ENCODE measurements around the gene RPL18. TPM values are rescaled to one million over a fixed set of nuclear protein-coding genes. Genes with fewer than 3 reads are reported as not detected.

RPL18 gene
- total and polyA plus RNA-seq, 9 of the 15 experiments (the other 6 are each of a cell fraction or from before 2014, with no cell fraction given), result 312 to 2,635 (median 1,653) TPM

DNA sequence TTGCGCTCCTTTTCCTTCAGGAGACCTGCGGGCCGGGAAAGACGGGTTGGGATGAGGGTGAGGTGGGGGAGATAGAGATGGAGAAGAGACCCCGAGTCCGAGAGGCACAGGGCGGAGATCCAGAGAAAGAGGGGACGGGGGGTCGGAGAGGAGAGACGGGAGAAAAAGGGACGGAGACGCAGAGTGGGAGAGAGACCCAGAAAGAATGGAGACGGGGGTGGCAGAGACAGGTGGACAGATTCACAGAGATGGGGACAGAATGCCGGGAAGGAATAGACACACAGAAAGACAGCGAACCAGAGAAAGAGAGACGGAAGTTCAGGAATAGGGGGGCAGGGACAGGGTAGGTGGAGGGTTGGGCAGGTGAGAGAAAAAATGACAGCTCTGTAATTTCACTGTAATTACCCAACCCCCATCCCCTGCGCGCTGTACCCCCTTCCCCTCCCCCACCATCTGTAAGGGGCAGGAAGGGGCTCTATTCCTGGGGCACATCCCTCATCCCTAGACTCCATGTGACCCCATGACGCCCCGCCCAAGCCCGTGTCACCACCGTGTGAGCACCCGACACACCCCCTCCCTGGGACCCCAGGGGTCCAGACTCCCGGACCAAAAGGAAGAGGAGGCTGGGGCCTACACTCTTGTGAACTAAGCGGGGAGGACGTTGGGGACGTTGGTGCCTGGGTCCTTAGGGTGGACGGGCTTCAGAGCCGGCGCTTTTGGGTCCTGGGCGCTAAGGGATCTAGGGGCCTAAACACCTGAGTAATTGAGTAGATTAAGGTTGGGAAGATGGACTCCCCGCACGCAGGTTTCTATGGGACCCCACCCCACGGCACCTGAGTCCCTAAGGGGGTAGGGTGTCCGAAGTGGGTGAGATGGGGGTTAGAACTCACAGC is 17.2 kb upstream of the RPL18 start (continued):
- TF ChIP-seq CEBPZ (IDR thresholded peaks at IDR 0.05; ENCODE audit: borderline replicate concordance, low read depth, low read length), result no peak
- no peak for TF ChIP-seq DIDO1 (tag; IDR thresholded peaks at IDR 0.05; ENCODE audit: low read depth)
- no peak for TF ChIP-seq SNIP1 (IDR thresholded peaks at IDR 0.05; ENCODE audit: low read depth)
- TF ChIP-seq CCAR2 (IDR thresholded peaks at IDR 0.05; ENCODE audit: low read depth, low read length), result no peak
- peak; percentile 22; the same call in 1 of the 2 replicates for TF ChIP-seq NKRF (IDR thresholded peaks at IDR 0.05; ENCODE audit: borderline replicate concordance)
- no peak for TF ChIP-seq NCOA6 (IDR thresholded peaks at IDR 0.05)
- TF ChIP-seq CC2D1A (IDR thresholded peaks at IDR 0.05), result 0 out of 2 replicates have a peak, but pooled peaks have one; percentile 26
- TF ChIP-seq MEF2D (tag; conservative IDR thresholded peaks at IDR 0.05; ENCODE audit: low read depth), result no peak
- TF ChIP-seq KLF10 (CRISPR knock-in tag; IDR thresholded peaks at IDR 0.05), result no peak
- no peak for TF ChIP-seq DNMT1 (IDR thresholded peaks at IDR 0.05)
- TF ChIP-seq, protein P1, sequence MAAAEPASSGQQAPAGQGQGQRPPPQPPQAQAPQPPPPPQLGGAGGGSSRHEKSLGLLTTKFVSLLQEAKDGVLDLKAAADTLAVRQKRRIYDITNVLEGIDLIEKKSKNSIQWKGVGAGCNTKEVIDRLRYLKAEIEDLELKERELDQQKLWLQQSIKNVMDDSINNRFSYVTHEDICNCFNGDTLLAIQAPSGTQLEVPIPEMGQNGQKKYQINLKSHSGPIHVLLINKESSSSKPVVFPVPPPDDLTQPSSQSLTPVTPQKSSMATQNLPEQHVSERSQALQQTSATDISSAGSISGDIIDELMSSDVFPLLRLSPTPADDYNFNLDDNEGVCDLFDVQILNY (CRISPR knock-in tag; IDR thresholded peaks at IDR 0.05), result no peak
- TF ChIP-seq MEF2A (IDR thresholded peaks at IDR 0.05; ENCODE audit: control insufficient read depth, low read depth, low read length), result no peak
- TF ChIP-seq HIVEP1 (CRISPR knock-in tag; IDR thresholded peaks at IDR 0.05), result no peak
- TF ChIP-seq CHCHD3 (CRISPR knock-in tag; IDR thresholded peaks at IDR 0.05), result no peak
- TF ChIP-seq POLR3G (IDR thresholded peaks at IDR 0.05; ENCODE audit: extremely low read depth, insufficient read length, insufficient replicate concordance), result no peak
- TF ChIP-seq, protein P2, sequence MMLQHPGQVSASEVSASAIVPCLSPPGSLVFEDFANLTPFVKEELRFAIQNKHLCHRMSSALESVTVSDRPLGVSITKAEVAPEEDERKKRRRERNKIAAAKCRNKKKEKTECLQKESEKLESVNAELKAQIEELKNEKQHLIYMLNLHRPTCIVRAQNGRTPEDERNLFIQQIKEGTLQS (IDR thresholded peaks at IDR 0.05), result no peak
- TF ChIP-seq, protein P2 (CRISPR knock-in tag; conservative IDR thresholded peaks at IDR 0.05), result no peak

Measured in K562 (cell line).